Occipital lobe (tissue), 2 donors: Measurements from ENCODE around the gene CHD5. TPM values are rescaled to one million over a fixed set of nuclear protein-coding genes. Genes with fewer than 3 reads are reported as not detected.

Experiments
- DNase-seq: peaks from one replicate; lab custom pipeline; 2025; lab: John Stamatoyannopoulos, UW
- total RNA-seq: library from RNA; depleted of rRNA; stranded (reverse); fragments of >200 nt; gene quantifications from one replicate; pipeline ENCODE4 v1.2.3, GENCODE V29; 2014

Gene CHD5
- total RNA-seq, 1 donor from 2014 or later: 40.9 TPM

DNA sequence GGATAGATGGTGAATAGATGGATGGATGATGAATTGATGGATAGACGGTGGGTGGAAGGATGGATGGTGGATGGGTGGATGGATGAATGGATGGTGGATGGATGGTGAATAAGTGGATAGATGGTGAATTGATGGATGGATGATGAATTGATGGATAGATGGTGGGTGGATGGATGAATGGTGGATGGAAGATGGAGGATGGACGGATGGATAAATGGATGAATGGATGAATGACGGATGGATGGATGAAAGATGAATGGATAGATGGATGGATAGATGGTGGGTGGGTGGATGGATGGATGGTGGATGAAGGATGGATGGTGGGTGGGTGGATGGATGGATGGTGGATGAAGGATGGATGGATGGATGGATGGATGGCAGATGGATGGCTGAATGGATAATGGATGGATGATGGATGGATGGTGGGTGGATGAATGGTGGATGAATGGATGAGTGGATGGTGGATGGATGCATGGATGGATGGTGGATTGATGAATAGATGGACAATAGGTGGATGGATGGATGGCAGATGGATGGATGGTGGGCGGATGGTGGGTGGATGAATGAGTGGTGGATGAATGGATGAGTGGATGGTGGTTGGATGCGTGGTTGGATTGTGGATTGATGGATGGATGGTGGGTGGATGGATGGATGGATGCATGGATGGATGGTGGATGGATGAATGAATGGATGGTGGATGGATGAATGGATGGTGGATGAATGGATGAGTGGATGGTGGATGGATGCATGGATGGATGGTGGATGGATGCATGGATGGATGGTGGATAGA lies 5.3 kb downstream of the CHD5 start:
- no peak for DNase-seq

DNA sequence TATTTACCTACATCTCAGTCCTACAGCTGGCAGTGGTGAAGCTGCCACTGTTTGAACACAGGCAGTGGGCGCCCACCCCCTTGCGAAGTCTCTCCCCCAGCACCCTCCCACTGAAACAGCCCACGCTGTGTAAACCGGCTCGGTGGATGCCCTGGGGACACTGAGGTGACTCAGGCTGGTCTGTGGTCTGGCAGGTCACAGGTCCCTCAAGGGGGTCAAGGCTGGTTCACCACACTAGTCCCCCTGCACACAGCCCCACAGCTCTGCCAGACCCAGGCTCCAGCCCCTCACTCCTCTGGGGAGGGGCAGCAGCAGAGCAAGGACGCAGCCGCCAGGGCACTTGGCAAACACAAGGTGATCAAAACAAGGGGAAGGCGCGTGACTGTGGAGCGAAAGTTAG lies 7.6 kb downstream of the CHD5 start:
- DNase-seq: no peak

GRCh38 chr1:6171548-6172124 lies 8.5 kb downstream of the CHD5 start:
- no peak for DNase-seq

GRCh38 chr1:6170742-6171201 lies 9.3 kb downstream of the CHD5 start:
- peak; percentile 75 for DNase-seq

DNA sequence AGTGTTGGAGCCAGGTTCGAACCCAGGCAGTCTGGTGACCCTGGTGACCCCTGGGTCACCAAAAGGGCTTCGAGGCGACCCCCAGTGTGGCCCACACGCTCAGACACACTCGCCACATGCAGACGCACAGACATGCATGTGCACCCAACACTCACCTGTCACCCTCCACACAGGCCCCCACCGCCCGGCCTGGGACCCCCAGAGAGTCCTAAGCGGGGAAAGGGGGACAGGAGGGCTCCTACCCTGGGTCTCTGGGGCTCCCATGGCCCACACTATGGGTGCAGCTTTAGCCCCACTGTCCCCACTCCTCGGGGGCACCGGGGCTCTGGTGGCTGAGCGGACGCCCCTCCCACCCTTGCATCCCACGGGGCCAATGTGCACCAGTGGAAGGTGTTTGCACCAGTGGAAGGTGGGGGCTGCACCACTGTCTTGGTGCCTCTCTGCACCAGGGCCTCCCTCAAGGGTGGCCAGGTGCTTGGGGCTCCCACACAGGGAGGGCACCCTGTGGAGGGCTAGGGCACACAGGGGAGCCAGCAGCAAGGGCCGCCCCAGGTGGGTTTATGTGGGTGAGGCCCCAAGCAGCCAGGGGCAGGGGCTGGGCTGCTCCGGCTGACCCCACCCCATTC lies 9.9 kb downstream of the CHD5 start:
- no peak for DNase-seq

- no peak for DNase-seq
Measured at GRCh38 chr1:6168947-6169586, 11.1 kb downstream of the CHD5 start.

DNA sequence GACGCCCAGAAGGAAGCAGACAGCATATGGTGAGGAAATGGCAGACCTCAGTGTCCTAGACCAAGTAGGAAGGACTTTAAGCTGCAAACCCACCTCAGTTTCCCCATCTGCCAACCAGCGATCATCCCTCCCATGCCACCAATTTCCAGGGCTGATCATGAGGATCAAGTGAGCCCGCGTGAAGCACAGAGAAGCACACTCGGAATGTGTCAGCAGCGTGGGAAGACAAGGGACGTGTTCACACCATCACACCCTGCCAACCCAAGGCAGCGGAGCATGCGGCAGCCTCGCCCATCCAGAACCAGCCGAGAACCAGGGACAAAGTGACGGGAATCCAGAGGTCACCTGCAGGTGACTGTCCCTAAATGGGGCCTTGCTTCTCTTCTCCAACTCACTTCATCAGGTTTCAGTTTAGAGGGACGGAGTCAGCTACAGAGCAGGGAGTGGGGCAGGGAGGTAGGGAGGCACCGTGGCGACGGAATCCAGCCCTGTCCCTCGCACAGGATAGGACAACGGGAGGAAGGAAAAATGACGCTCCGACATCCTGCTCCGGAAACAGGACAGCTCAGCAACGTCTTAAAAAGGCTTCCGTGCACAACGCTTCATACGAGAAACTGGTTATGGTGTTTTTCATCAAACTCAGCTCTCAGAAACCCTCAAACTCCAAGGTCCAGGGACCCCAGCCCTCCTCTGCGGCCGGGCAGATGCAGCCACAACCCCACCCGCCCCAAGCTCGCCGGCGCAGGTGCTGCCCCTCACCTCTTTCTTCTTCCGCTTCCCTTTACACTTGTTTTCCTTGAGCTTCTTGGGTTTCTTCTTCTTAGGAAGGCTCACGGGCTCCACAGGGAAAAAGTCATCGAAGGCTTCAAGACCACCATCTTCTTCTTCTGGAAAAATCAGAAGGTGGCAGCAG lies 12.5 kb downstream of the CHD5 start:
- peak; percentile 65 for DNase-seq

- DNase-seq: no peak
Measured at GRCh38 chr1:6166655-6167390, 13.3 kb downstream of the CHD5 start.

- no peak for DNase-seq
Measured at GRCh38 chr1:6166221-6166620, 13.9 kb downstream of the CHD5 start.

DNA sequence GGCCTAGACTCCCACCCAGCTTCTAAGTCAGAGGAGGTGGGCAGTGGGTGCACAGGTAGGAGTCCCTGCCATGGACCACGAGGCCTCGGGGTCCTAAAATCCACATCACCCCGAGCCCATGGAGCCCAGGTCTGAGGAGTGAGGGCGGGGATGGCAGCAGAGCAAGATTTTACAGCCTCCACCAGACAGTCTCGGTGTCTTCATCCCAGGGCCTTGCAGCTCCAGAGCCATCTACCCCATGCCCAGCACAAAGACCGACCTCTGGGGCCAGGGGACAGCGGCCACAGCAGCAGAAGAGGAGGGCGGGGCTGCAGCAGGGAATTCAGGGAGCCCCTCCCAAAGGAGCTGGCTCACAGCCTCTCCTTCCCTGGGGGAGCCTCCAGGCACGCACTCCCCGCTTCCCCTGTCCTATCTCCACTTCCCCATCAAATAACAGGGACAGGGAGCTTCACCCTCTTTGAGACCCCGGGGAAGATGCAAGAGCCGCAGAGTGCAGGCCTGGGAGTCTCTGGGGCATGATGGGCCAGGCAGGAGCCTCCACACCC lies 14.6 kb downstream of the CHD5 start:
- no peak for DNase-seq

DNA sequence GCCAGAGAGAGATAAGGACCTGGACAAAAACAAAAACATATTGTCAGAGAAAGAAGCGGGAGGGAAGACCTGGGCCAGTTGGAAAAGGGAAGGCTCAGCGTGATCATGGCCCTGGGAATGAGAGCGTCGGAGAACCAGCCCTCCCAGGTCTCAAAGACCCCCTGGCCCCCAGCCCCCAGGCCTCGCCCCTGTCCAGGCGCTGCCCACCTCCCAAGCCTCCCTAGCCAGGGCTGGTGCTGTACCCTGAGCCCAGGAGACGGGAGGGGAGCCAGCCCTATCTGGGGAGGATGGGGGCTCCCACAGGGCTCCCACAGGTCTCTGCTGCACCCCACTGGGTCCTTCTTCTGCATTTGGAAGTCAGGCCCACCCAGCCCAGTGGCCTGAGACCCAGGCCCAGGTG lies 15.1 kb downstream of the CHD5 start:
- no peak for DNase-seq

GRCh38 chr1:6163973-6164617 lies 16.0 kb downstream of the CHD5 start:
- peak; percentile 36 for DNase-seq

DNA sequence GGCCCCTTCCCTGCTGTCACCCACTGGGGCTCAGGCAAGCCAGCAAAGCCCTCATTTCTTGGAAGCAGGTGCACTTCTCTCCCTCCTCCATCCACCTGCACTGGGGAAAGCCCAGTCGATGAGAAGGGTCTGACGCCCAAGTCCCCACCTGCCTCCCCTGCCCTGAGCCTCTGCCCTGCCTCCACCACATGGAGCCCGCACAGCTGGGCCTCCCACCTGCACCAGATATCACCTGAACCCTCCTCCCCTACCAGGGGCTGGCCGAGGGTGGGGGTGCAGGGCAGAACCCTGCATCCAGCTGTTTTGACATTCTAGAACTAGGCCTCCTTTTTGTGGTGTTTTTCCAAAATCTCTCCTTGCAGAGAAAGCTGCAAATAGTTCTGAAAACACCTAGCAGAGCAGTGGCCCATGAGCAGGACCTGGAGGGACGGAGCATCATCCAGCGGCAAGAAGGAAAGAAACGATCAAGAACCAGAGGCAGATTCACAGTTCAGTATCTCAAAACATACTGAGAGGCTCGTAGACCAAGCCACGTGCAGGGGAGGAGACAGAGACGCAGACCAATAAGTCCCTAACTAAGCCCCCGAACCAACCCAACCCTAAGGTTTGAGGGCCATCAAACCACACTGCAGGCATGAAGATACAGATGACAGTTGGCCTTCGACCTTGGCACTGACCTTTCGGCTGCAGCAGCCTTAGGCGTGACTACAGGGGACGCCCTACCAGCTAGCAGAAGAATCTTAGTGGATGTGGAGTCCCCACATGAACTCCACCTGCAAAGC lies 16.7 kb downstream of the CHD5 start:
- DNase-seq: no peak

- DNase-seq: no peak
Measured at GRCh38 chr1:6162773-6163172, 17.3 kb downstream of the CHD5 start.

GRCh38 chr1:6162341-6162740 lies 17.8 kb downstream of the CHD5 start:
- no peak for DNase-seq

DNA sequence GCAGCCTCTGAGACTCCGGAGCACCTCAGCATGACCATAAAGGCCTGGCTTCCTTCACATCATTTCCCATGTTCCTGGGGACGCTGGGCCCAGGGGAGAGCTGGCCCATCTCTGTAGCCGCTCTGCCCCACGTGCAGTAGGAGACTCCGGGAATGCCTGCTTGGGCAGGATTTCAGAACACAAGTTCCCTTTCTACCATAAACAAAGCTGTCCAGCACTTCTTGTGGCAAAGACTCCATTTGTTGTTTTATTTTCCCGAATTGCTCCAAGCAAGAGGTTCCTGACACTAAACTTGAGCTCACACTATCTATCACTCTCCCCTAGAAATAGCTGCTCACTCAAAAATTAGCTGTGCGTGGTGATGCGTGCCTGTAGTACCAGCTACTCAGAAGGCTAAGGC lies 21.9 kb downstream of the CHD5 start:
- no peak for DNase-seq

DNA sequence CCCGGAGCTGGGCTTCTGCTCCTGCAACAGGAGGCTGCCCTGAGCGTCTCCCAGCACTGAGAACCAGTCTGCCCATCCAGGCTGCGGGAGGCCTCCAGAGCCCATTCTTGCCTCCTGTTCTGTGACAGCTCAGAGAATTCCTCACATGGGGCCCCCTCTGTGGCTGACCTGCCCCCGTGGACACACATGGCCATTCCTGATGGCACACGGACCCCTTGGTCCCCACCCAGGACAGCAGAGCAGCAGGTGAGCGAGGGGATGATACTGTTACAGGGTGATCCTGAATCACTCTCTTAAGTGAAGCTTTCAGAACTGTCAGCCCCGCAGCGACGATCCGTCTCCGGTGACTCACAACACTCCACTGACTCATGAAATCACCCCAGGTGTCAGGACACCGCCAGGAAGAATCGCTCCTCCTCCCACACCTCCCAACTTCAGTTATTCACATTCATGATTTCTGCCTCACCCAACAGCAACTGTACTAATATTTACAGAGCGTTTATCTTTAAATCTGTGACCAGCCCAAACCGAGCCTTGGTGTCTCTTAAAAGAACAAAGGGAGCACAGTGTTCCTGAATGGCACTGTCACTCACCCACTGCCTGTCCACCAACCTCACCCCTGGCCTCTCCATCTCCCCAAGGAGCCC lies 22.5 kb downstream of the CHD5 start:
- DNase-seq: peak; percentile 66

DNA sequence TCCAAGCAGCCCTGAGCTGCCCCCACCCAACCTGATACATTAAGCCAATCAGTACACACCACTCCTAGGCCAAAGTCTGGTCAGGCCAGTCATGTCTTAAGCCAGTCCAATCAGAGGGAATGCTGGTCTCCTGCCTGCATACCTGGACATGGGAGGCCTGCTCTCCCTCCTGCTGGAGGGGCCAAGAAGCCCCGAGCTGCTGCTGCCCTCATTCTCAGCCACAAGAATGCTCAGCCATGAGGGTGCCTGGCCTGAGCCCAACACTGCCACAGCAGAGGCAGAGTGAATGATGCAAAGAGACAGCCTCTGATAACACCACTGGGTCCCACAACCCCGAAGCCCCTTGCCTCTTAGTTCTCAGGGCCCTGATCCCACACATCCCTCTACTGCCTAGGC lies 23.0 kb downstream of the CHD5 start:
- no peak for DNase-seq
